ENCODE data around the gene COL1A2. TPM values are rescaled to one million over a fixed set of nuclear protein-coding genes. Genes with fewer than 3 reads are reported as not detected.

Gene COL1A2
- total RNA-seq, 1 donor: 4,453 TPM

- H3K4me3 ChIP-seq (ENCODE audit: low read depth, low read length): peak overlapping the region; percentile 37
- no peak for DNase-seq (ENCODE audit: low read depth)
Observed at GRCh38 chr7:94376281-94376680, 18.4 kb upstream of the COL1A2 start.

DNA sequence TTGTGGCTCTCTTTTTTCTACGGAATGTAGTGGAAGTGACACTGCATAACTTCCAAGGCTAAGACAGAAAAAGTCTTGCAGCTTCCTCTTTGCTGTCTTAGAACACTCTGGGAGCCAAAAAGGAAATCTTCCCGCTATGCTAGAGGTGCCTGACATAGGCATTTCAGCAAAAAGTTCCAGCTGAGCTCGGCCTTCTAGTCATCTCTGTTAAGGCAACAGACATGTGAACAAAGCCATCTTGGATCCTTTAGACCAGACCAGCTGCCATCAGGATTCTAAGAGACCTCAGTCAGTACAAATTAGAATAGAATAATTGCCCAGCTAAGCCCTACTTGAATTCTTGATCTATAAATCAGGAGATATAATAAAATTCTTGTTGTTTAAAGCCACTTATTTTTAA lies 16.3 kb upstream of the COL1A2 start:
- TF ChIP-seq CTCF (IDR thresholded peaks at IDR 0.05; ENCODE audit: insufficient read depth, low read length): no peak
- peak; percentile 38 for DNase-seq (ENCODE audit: low read depth)
- no peak overlapping the region for H3K4me3 ChIP-seq (ENCODE audit: low read depth, low read length)

More at GRCh38 chr7:94376281-94376680, 18.4 kb upstream of the COL1A2 start:
- TF ChIP-seq CTCF (IDR thresholded peaks at IDR 0.05; ENCODE audit: insufficient read depth, low read length): no peak

GRCh38 chr7:94380264-94380663 lies 14.4 kb upstream of the COL1A2 start:
- no peak overlapping the region for H3K4me3 ChIP-seq (ENCODE audit: low read depth, low read length)
- no peak for TF ChIP-seq CTCF (IDR thresholded peaks at IDR 0.05; ENCODE audit: insufficient read depth, low read length)
- no peak for DNase-seq (ENCODE audit: low read depth)

DNA sequence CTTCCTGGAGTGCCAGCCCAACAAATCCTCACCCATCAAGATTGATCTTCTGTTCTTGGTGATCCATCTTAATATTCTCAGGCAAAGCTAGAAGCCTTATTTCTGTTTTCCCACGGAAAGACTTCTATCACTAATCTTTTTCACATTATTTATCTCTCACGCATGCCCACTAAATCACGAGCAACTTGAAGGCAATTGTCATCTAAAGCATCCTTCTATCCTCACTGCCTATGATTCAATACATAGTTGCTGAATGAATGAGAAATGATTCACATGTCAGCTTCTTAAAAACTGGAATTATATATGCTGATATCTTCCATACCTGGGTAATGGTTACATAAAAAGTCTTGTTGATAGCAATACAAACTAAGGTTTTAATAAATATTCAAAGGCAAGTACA lies 12.6 kb upstream of the COL1A2 start:
- TF ChIP-seq CTCF (IDR thresholded peaks at IDR 0.05; ENCODE audit: insufficient read depth, low read length): no peak
- H3K4me3 ChIP-seq (ENCODE audit: low read depth, low read length): no peak overlapping the region
- peak; percentile 50 for DNase-seq (ENCODE audit: low read depth)

- peak; percentile 24 for DNase-seq (ENCODE audit: low read depth)
- TF ChIP-seq CTCF (IDR thresholded peaks at IDR 0.05; ENCODE audit: insufficient read depth, low read length): no peak
- no peak overlapping the region for H3K4me3 ChIP-seq (ENCODE audit: low read depth, low read length)
Observed at GRCh38 chr7:94382746-94383145, 11.9 kb upstream of the COL1A2 start.

- TF ChIP-seq CTCF (IDR thresholded peaks at IDR 0.05; ENCODE audit: insufficient read depth, low read length): no peak
- no peak for DNase-seq (ENCODE audit: low read depth)
- H3K4me3 ChIP-seq (ENCODE audit: low read depth, low read length): no peak overlapping the region
Observed at GRCh38 chr7:94384315-94384714, 10.4 kb upstream of the COL1A2 start.

GRCh38 chr7:94386416-94386815 lies 8.3 kb upstream of the COL1A2 start:
- no peak overlapping the region for H3K4me3 ChIP-seq (ENCODE audit: low read depth, low read length)
- no peak for DNase-seq (ENCODE audit: low read depth)
- no peak for TF ChIP-seq CTCF (IDR thresholded peaks at IDR 0.05; ENCODE audit: insufficient read depth, low read length)
